Stimulated activated CD4-positive, alpha-beta T cell treated with anti-CD3 and anti-CD28 coated beads, Interleukin-4, amount 100 ng/mL, for 24 hours (primary cell): ENCODE measurements around the gene THNSL1.
"Not testable (repeated sequence)": the region's sequence is repeated elsewhere in the genome, so short reads cannot be mapped to it uniquely, and the experiment has no call there.

Experiments
- DNase-seq: peaks from one replicate; pipeline ENCODE4 v3.0.0-alpha.2; 2020

THNSL1 gene

GRCh38 chr10:25016376-25017153 lies at the start of gene THNSL1:
THNSL1 (plus strand) TSS chr10:25016612; CDS start chr10:25023224, 6,612 bp downstream.
- DNase-seq: peak; percentile 99

GRCh38 chr10:24966962-24967481 lies 49.4 kb upstream of the THNSL1 start:
- no peak for DNase-seq

GRCh38 chr10:24968349-24968748 lies 48.1 kb upstream of the THNSL1 start:
- no peak for DNase-seq

- DNase-seq: not testable (repeated sequence)
These were observed 47.5 kb upstream of the THNSL1 start for GRCh38 chr10:24968951-24969350.

- DNase-seq: no peak
These were observed 46.6 kb upstream of the THNSL1 start for GRCh38 chr10:24969841-24970281.

- DNase-seq: no peak
These were observed 45.0 kb upstream of the THNSL1 start for GRCh38 chr10:24971374-24971773.

- no peak for DNase-seq
These were observed 43.2 kb upstream of the THNSL1 start for GRCh38 chr10:24973163-24973562.

GRCh38 chr10:24974976-24975375 lies 41.4 kb upstream of the THNSL1 start:
- DNase-seq: no peak

GRCh38 chr10:24979685-24980084 lies 36.7 kb upstream of the THNSL1 start:
- DNase-seq: no peak

- DNase-seq: no peak
These were observed 35.2 kb upstream of the THNSL1 start for GRCh38 chr10:24981161-24981710.

- no peak for DNase-seq
These were observed 33.9 kb upstream of the THNSL1 start for GRCh38 chr10:24982319-24983112.

- DNase-seq: no peak
These were observed 33.3 kb upstream of the THNSL1 start for GRCh38 chr10:24983130-24983529.

- DNase-seq: no peak
These were observed 32.5 kb upstream of the THNSL1 start for GRCh38 chr10:24983946-24984345.

GRCh38 chr10:24984906-24985305 lies 31.5 kb upstream of the THNSL1 start:
- no peak for DNase-seq

GRCh38 chr10:24988831-24989640 lies 27.4 kb upstream of the THNSL1 start:
- no peak for DNase-seq

- no peak for DNase-seq
These were observed 26.5 kb upstream of the THNSL1 start for GRCh38 chr10:24989867-24990266.

- DNase-seq: no peak
These were observed 25.1 kb upstream of the THNSL1 start for GRCh38 chr10:24991298-24991697.

- DNase-seq: no peak
These were observed 23.8 kb upstream of the THNSL1 start for GRCh38 chr10:24992512-24993133.

- DNase-seq: no peak
These were observed 23.0 kb upstream of the THNSL1 start for GRCh38 chr10:24993237-24993958.

- DNase-seq: no peak
These were observed 21.3 kb upstream of the THNSL1 start for GRCh38 chr10:24995072-24995471.

GRCh38 chr10:24998044-24998443 lies 18.4 kb upstream of the THNSL1 start:
- DNase-seq: no peak
